GM12801 (cell line): ENCODE measurements around the gene PI4KA.

Source experiments
- TF ChIP-seq, protein P1 (sequence below): IDR thresholded peaks from one replicate; pipeline ENCODE4 v1.5.1; 2011; ENCODE audit warnings: control low read depth; ENCODE audit not compliant: insufficient read length; ENCODE audit errors: extremely low read depth

The PI4KA gene

DNA sequence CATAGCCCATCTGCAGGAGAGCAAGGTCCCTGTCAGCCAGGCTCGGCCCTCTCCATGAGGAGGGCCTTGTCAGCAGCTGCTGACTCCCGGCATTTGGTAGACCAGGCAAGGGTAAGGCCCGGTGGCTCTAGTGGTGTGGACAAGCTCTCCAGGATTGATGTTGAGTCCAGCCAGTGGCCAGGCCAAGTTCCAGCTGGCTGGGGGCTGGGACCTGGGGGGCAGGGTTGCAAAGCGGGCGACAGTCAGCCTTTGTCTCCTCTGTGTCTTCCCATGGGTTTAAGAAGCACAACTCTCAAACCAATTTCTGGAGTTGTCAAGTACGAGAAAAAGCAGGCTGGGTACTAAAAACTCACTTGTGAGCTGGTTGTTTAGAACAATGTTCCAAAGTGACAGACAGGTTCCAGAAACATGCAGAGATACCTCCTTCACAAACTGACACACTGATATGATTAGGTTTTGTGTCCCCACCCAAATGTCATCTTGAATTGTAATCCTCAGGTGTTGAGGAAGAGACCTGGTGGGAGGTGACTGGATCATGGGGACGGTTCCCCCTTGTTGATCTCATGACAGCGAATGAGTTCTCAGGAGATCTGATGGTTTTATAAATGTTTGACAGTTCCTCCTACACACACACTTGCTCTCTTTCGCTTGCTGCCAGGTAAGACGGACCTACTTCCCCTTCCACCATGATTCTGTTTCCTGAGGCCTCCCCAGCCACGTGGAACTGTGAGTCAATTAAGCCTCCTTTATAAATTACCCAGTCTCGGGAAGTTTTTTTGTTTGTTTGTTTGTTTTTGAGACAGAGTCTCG lies 137.0 kb downstream of the PI4KA start:
- TF ChIP-seq, protein P1, sequence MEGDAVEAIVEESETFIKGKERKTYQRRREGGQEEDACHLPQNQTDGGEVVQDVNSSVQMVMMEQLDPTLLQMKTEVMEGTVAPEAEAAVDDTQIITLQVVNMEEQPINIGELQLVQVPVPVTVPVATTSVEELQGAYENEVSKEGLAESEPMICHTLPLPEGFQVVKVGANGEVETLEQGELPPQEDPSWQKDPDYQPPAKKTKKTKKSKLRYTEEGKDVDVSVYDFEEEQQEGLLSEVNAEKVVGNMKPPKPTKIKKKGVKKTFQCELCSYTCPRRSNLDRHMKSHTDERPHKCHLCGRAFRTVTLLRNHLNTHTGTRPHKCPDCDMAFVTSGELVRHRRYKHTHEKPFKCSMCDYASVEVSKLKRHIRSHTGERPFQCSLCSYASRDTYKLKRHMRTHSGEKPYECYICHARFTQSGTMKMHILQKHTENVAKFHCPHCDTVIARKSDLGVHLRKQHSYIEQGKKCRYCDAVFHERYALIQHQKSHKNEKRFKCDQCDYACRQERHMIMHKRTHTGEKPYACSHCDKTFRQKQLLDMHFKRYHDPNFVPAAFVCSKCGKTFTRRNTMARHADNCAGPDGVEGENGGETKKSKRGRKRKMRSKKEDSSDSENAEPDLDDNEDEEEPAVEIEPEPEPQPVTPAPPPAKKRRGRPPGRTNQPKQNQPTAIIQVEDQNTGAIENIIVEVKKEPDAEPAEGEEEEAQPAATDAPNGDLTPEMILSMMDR, result no peak

DNA sequence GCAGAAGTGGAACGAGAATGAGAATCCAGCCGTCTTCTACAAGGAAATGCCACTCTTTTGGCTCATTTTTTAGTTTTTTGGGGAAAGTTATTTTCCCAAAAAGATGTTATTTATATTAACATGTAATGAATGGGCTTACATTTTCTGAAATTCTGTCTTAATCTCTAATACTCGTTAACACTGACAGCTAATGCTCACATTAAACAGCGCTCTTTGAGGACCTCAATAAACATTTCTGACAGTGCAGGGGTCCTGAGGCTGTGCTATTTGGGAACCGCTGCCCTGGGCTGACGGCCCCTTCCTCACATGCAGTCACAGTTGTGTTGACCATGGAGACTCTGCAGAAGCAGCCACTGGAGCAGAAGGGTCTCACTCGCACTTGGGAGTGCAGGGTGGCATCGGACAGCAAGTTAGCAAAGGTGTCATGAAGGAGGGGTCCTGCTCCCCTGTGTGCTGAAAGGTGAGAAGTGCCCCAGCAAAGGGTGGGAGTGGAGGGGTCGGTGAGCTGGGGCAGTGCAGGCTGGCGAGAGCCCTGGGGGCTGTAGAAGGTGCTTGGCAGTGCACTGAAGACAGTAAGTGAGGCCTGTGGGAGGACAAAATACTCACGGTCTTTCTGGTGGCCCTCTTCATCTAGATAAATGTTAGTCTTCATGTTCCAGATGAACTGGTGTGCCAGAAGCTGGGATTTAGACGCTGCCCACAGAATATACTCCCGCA lies 137.8 kb downstream of the PI4KA start:
- TF ChIP-seq, protein P1, result no peak

DNA sequence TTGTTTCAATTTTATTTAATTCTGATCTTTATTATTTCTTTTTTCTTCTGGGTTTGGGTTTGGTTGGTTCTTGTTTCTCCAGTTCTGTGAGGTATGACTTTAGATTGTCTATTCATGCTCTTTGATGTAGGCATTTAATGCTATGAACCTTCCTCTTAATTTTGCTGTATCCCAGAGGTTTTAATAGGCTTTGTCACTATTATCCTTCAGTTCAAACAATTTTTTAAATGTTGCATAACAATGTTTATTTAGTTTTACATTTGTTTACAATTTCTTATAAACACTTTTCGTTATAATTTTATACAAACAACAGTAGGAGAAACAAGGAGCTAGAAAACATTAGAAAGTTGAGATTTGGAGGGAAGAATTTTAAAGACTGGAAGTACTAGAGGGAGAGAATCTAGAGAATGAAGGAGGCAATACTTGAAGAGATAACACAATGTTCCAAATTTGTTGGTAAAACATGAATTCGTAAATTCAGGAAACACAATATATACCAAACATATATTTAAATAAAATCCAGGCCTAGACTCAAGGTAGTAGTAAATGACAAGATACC lies 180.8 kb downstream of the PI4KA start:
- TF ChIP-seq, protein P1, result no peak

DNA sequence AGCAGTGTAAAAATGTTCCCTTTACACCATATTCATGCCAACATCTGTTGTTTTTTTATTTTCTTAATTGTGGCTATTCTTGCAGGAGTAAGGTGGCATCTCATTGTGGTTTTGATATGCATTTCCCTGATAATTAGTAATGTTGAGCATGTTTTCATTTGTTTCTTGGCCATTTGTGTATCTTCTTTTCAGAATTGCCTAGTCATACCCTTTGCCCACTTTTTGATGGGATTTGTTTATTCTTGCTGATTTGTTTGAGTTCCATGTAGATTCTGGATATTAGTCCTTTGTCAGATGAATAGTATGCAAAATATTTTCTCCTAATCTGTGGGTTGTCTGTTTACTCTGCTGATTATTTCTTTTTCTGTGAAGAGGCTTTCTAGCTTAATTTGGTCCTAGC lies 183.6 kb downstream of the PI4KA start:
- TF ChIP-seq, protein P1, result no peak

DNA sequence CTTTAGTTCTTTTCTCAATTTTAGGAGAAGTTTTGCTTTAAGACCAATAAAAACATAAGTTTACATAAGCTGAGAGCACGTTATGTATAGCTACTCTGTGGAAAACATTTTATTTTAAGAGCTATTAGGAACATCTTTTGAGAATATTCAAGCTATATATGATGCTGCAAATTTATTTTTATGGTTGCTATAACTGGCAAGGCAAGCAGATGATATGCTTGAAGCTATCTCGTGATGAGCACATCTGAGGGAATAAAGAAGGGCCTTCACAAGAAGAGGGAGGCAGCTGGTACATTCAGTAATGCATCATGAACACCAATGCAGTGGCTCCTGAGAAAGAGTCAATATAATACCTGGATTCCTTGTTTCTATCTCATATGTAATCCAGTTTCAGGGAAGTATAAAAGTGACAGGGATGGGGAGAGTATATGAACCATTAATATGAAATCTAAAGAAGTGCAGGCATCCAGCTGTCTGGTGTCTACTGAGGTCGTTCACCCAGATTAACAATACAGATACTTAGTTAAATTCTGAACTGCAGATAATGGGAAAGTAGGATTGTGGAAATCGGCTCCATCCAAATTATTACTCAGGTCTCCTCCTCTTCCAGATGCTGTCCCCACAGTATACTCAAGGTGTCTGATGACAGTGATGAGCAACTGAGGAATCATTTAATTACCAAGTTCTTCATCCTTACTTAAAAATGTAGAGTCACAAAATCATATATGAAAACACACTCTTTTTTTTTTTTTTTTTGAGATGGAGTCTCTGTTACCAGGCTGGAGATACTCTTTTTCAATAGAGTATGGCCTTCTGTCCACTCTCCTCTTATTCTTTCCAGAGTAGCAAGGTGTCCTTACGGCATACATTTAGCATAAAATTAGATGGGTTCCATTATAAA lies 185.1 kb downstream of the PI4KA start:
- TF ChIP-seq, protein P1, result no peak

DNA sequence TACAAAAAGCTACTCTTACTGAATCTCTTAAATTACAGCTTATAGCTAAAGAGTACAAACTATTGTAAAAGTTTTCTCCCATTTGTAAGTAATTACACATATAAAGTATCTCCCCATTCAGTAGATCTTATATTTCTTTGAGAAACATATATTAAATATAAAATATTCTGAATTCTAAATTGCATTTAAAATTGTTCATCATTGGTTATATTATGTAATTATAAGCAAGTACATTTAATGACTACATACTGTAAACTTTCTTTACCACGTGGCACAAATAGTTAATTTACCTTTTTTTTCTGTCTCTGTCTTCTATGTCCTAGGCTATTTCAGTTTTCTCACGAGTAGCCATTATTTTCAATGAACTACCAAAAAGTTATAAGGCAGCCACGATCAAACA lies 185.9 kb downstream of the PI4KA start:
- TF ChIP-seq, protein P1, result no peak

DNA sequence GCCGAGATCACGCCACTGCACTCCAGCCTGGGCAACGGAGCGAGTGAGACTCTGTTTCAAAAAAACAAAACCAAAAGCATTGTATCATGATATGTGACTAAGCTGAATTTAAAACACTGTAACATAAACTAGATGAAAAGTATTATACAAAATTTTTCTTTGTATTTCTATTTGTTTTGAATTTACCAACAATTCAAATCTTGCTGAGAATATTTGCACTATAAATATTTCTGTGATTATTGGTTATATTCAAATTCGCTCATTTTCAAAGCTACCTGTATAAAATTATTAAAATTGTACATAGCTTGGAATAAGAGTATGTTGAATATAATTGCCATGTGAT lies 186.6 kb downstream of the PI4KA start:
- TF ChIP-seq, protein P1, result no peak
